GM12878 (cell line): ENCODE data around the gene CSF1R. TPM values are rescaled to one million over a fixed set of nuclear protein-coding genes. Genes with fewer than 3 reads are reported as not detected.

ENCODE experiments used
- CHD1 ChIP-seq: IDR thresholded peaks from 2 replicates; pipeline ENCODE4 v1.6.1; 2012; ENCODE audit warnings: low read depth, low read length, improper control_type of control experiment
- DPF2 ChIP-seq: fragments of 450-650 bp; IDR thresholded peaks from 2 replicates; pipeline ENCODE4 v1.6.1; 2017; ENCODE audit warnings: mild to moderate bottlenecking
- FOXK2 ChIP-seq: fragments of 450-650 bp; IDR thresholded peaks from 2 replicates; pipeline ENCODE4 v1.6.1; 2017; ENCODE audit warnings: mild to moderate bottlenecking, moderate library complexity
- NKRF ChIP-seq: fragments of 450-650 bp; conservative IDR thresholded peaks from 2 replicates; pipeline ENCODE4 v1.6.1; 2017; ENCODE audit warnings: mild to moderate bottlenecking, moderate library complexity
- NR2F1 ChIP-seq: fragments of 450-650 bp; conservative IDR thresholded peaks from 2 replicates; pipeline ENCODE4 v1.6.1; 2017; ENCODE audit warnings: mild to moderate bottlenecking
- PML ChIP-seq: IDR thresholded peaks from 2 replicates; pipeline ENCODE4 v1.6.1; 2012; ENCODE audit warnings: low read length, inconsistent platforms
- RCOR1 ChIP-seq: conservative IDR thresholded peaks from 2 replicates; pipeline ENCODE4 v1.6.1; 2012; ENCODE audit warnings: low read depth, low read length, improper control_type of control experiment
- ZBTB4 ChIP-seq: fragments of 450-650 bp; formaldehyde crosslinking; IDR thresholded peaks from 2 replicates; pipeline ENCODE4 v1.4.0; 2022; ENCODE audit warnings: mild to moderate bottlenecking, moderate library complexity
- polyA plus RNA-seq, 11 experiments: library from polyadenylated mRNA; depleted of rRNA in 4 of 11; unstranded in 6 of 11; stranded (reverse) in 5 of 11; fragments of >200 nt; fragmentation: Nextera tagmentation in 4 of 11; fragmentation: Illumina TruSeq in 1 of 11; extraction: Ambion mirVana in 4 of 11; extraction: Trizol in 1 of 11; gene quantifications; 1 replicate in 1 of 11; 2 replicates in 10 of 11; pipeline versions ENCODE4 v1.2.1 to v1.2.3, GENCODE V29; 2011 to 2016; ENCODE audit warnings: inconsistent platforms in 2 of 11, missing spikeins in 2 of 11, low read depth in 1 of 11
- total RNA-seq, 4 experiments: library from RNA; depleted of rRNA in 3 of 4; stranded (reverse); fragments of >200 nt in 3 of 4; fragmentation: Illumina TruSeq in 1 of 4; extraction: Trizol in 1 of 4; gene quantifications; 2 replicates each; pipeline versions ENCODE4 v1.2.1 to v1.2.3, GENCODE V29; 2013 to 2021

Gene CSF1R
- total and polyA plus RNA-seq, 10 of the 15 experiments (the other 5 are each of a cell fraction or from before 2014, with no cell fraction given): 0.35 to 3.6 (median 1.2) TPM

GRCh38 chr5:150113047-150113744, 26.8 kb upstream of the CSF1R start (continued):
- TF ChIP-seq NKRF: no peak
- TF ChIP-seq CHD1: no peak
- TF ChIP-seq ZBTB4 (CRISPR knock-in tag): no peak
- no peak for TF ChIP-seq FOXK2
- TF ChIP-seq NR2F1: no peak
- TF ChIP-seq RCOR1: no peak
- TF ChIP-seq DPF2: no peak
- TF ChIP-seq PML: no peak
- TF ChIP-seq, all 136 proteins: peak for 0
